HG02610 (cell line): ENCODE results near the gene MFAP2.
"Not testable (repeated sequence)": the region's sequence is repeated elsewhere in the genome, so short reads cannot be mapped to it uniquely, and the experiment has no call there.

Experiments used
- ATAC-seq: cut with Tn5 transposase; IDR thresholded peaks from one replicate; pipeline ENCODE4 v1.9.1; 2021; ENCODE audit warnings: mild to moderate bottlenecking, moderate library complexity; ENCODE audit not compliant: unreplicated experiment

MFAP2 gene

DNA sequence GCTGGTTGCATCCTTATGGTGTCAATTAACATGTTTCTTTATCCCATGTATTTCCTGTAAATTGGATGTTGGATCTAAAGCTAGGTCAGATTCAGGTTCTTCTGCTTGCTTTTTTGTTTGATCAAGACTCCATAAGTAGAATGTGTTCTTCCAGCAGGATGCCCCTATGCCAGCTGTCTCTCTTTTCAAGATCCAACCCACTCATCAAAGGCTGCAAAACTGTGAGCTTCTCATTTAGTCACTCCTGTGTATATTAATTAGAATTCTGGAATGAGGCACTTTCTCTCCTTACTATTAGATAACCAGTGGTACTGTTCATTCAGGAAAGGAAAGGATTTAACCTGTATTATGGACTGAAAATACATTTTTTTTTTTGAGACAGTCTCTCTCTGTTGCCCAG is 46.5 kb downstream of the MFAP2 start:
- ATAC-seq: not testable (repeated sequence)

DNA sequence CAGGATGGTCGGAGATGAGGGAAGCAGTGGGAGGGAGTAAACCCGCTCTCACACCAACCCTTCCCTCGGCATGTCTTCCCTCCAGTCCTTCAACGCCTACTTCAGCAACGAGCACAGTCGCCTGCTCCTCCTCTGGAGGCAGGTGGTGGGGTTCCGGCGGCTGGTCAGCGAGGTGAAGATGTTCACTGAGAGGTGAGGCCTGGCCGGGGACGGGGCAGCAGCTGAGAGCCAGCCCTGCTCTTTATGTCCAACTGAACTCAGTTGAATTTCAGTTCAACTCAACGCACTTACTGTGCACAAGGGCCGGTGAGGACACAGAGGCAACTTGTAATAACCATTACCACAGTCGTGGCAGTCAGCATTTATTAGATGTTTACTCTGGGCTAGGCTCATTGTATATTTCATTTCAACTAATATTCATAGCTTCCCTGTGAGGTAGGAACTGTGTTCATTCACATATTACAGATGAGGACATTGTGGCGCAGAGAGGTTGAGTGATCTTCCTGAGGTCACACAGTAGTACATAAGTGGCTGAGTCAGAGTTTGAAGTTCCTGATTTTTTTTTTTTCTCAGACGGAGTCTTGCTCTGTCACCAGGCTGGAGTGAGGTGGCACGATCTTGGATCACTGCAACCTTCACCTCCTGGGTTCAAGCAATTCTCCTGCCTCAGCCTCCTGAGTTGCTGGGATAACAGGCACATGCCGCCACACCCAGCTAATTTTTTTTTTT is 49.0 kb downstream of the MFAP2 start:
- ATAC-seq: not testable (repeated sequence)

DNA sequence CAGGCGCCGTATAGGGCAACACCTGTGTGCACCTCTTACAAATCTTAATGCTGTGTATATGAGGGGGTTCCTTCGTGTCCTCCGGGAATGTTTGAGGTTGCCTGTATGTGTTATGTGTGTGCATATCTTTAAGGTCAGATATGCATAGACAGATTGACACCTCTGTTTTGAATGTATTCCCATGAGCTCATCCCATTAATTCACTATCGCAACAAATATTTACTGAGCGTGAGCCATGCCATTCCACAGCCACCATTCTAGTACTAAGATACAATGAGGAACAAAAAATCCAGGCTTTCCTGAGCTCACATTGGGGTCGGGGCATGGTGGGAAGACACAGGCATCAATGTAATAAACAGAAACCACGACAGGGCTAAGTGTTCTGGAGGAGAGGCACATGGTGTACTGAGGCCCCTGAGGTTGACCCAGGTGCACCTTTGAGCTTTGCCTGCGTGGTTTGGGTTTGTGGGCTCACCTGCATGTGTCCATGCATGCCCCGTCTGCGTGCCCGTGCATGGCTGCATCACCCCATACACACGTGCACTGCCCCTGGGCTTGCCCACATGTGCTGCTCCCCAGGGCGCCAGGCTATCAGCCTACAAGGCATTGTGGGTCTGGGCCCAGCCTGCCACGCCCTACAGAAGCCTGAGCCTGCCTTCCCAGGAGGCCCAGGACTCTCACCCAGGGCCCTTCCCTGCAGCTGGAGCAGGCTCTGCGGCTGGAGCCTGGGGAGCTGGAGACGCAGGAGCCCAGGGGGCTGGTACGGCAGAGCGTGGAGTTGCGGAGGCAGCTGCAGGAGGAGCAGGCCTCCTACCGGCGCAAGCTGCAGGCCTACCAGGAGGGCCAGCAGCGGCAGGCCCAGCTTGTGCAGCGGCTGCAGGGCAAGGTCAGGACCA is 51.0 kb downstream of the MFAP2 start:
- not testable (repeated sequence) for ATAC-seq

DNA sequence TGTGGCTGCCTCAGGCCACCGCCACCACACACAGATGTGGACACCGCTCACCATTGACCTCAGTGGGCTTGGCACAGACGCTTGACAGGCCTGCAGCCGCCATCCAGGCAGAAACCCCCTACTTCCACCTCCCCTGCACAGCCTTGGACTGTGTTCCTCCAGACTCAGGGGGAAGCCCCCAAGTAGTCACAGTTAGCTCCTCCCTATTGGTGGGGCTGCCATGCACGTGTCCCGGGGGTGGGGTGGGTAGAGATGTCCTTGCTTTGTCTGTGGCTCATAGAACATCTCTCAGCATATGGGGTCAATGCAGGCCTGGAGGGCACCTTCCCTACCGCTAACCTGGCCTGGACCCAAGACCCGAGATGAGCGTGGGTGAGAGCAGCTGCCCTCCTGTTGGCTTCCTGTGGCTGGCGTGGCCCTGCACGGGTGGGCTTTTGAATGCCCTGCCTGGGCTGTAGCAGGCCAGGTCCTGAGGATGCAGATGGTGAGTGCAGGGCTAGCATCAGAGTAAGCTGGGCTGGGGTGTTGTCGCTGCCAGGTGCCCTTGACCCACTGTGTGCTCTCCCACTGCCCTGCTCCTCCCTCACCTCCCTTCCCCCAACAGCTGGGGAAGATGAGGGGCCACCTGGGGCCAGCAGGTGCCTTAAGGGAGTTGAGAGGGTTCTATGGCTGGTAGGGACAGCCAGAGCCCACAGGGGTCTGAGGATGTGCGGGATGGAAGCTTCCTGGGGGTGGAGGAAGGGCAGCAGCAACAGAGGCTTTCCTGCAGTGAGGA is 52.5 kb downstream of the MFAP2 start:
- ATAC-seq: no peak

DNA sequence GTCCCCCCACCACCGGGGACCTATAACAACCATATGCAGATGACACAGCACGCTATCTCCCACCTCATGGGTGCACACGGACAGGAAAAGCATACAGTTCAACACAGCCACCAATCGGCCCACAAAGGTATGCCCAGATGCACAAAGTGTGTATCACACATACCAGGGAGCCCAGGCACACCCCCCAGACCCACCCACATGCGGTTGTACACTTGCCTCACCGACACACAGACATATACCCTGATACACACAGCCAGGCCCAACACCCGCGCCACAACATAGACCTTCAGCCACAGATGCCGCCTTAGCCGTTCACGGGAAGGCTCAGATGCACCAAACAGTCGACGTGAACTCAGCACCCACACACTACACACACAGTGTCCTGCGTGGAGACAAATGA is 53.2 kb downstream of the MFAP2 start:
- no peak for ATAC-seq

DNA sequence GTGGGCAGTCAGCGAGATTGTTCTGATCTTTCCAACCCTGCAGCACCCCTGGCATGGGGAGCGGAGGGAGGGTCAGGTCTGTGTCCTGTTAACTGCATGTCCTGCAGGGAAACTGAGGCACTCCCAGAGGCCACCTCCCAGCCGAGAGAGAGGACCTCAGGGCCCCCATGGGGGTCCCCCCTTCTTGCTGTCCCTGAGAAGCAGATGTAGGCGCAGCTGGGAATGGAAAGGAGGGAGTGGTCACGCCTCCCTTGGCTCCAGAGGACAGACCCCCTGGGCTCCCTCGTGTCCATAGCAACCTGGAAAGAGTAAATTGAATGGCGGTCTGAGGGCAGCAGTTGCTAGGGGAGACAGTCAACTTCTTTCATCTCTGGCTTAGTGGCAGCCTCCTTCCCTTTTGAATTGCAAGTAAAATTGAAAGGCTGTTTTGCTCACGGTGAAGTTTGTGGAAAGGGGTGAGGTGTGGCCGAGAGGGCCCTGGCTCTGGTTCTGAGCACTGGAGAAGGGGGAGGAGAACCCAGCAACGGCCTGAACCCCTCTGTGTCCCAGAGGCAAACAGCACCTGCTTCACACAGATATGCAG is 53.8 kb downstream of the MFAP2 start:
- no peak for ATAC-seq

DNA sequence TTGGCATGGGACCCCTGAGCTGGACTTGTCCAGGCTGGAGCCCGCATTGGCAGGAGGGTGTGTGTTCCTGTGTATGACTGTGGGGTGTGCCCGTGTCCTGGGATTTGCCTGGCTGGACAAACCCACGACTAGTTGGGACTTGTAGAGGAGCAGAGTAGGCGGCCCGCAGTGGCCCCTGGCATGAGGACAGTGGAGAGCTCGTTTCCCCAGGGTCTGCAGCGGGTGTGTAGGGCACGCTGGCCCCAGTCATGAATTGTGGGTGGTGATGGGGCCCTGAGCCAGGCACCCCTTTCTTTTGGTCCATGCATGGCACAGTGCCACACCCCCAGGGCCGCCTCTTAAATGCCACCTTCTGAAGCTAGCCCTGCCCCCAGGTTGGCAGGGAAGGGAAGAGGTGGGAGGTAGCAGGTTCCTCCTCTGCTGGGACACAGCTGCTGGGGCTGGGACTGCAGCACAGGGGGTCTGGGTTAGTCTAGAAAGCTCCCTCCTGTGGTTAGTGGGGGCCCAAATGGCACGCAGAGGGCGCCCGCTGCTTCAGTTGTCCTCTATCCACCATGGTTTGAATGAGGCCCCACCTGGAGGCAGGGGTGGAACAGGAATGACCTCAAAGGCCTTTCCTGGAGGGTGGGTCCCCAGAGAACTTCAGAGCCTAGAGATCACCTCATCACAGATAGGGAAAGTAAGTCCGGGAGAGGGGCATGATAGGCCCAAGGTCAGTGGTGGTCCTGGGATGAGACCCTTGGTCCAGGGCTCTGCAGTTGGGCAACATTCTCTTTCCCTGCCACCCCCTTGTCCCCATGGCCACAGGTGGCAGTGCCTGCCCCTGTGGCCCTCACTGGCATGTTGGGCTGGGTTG is 54.6 kb downstream of the MFAP2 start:
- ATAC-seq: no peak

DNA sequence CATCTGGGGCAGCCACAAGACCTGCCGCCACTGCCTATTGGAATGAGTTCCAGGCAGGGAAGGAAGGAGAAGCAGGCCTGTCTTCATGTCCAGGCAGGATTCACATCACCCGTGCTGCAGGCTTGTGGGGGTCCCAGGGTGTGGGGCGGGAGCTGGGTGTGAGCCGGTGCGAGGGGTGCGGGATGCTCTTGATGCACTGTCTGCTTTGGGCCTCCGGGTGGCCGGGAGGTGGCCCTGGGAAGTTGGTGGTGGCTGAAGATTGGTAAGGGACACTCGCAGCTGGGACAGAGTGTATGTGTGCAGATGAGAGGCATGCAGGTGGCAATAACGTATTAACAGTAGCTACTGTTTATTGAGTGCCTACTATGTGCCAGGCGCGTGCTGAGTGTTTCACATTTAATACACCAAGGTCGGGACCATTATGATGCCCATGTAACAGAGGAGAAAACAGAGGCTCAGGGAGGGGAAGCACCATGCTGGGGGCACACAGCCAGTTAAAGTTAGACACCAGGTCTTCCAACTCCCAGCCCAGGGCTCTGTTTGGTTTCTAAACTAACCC is 55.4 kb downstream of the MFAP2 start:
- no peak for ATAC-seq
